ENCODE data around the gene RFTN1.

RFTN1 gene

DNA sequence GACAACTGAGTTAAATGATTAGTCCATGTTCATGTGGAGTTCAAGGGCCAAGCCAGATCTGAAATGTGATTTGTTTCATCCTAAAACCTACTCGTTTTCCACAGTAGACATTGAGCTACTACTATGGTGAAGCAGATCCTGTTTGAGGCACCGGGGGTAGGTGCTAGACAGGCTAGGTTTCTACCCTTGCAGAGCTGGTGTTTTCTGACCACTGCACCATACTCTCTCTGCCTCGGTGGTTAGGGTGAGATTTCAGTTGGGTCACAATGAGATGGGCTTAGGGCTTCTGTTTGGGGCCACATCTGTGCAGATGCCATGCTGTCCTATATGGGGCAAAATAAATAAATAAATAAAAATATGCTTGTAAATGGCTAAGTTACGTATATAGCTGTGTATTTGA, 149.2 kb downstream of the RFTN1 start:
- Histone ChIP-seq H3K14ac (ENCODE audit: low read length) (no peak overlapping the region), H3K36me3 (replicated peaks in 1 of 2; ENCODE audit: control insufficient read depth in 2 of 2, insufficient read depth in 2 of 2, low read length in 2 of 2) (no peaks in the 10 kb centered on the region), H3K23ac (ENCODE audit: low read depth, low read length, poor library complexity) (no peak overlapping the region), H4K8ac (ENCODE audit: low read depth, low read length) (no peak overlapping the region), H2BK12ac (ENCODE audit: low read length) (no peak overlapping the region), H3K4me3 (ENCODE audit: low read length in 2 of 2) (no peak overlapping the region), H2AFZ (ENCODE audit: low read length) (no peak overlapping the region), H3K4me2 (ENCODE audit: insufficient read depth, low read length, poor library complexity, severe bottlenecking) (no peak overlapping the region), H2AK5ac (ENCODE audit: low read depth, low read length) (no peak overlapping the region), H2BK120ac (ENCODE audit: low read depth, low read length) (no peak overlapping the region), H3K27me3 (ENCODE audit: control insufficient read depth in 3 of 3, insufficient read depth in 3 of 3, low read depth in 1 of 3, low read length in 3 of 3) (no peaks in the 10 kb centered on the region), H3K79me1 (ENCODE audit: low read depth, low read length) (no peaks in the 10 kb centered on the region), H3K18ac (ENCODE audit: low read length) (no peak overlapping the region), H3K4me1 (ENCODE audit: control insufficient read depth in 2 of 2, insufficient read depth in 1 of 2, low read depth in 1 of 2, low read length in 2 of 2) (peaks cover 0 to 2% of the 10 kb centered on the region in 2 donors), H3K9ac (ENCODE audit: low read depth, low read length, poor library complexity) (no peak overlapping the region), H2BK5ac (ENCODE audit: low read length) (no peak overlapping the region), H3K27ac (replicated peaks; ENCODE audit: low read length) (no peak overlapping the region), H3K4ac (ENCODE audit: low read length) (no peak overlapping the region), H3K9me3 (replicated peaks in 1 of 2; ENCODE audit: control insufficient read depth in 2 of 2, insufficient read depth in 1 of 2, low read depth in 1 of 2, low read length in 2 of 2) (no peaks in the 10 kb centered on the region), H2BK15ac (ENCODE audit: low read length) (no peak overlapping the region), H4K91ac (ENCODE audit: low read depth, low read length, poor library complexity) (no peak overlapping the region)
- WGBS, 2 donors (ENCODE audit: extremely low coverage in 2 of 2, insufficient read length in 2 of 2, insufficient replicate concordance in 1 of 2): no CpG with 5 or more reads among the region's 4 CpGs
- no peak for DNase-seq (ENCODE audit: low spot score)

DNA sequence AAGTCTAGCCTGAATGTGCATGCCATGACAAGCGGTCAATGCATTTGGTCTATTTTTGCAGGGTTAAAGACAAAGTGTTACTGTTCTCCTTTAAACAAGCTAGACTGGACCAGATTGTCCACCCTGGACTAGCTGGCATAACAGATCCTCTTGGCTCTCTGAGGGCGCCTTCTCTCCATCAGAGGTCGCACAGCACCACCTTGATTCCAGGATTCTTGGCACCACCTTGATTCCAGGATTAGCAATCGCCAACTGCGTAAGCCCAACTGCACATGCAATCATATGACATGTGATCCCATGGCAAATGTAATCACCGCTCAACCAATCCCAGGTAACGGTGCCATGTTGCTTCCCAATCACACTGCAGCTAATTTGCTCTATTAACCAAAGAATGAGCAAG, 149.9 kb downstream of the RFTN1 start:
- Histone ChIP-seq H3K27ac (replicated peaks; ENCODE audit: low read length) (no peak overlapping the region), H3K9ac (ENCODE audit: low read depth, low read length, poor library complexity) (no peak overlapping the region), H3K14ac (ENCODE audit: low read length) (no peak overlapping the region), H4K91ac (ENCODE audit: low read depth, low read length, poor library complexity) (no peak overlapping the region), H3K79me1 (ENCODE audit: low read depth, low read length) (no peaks in the 10 kb centered on the region), H3K27me3 (ENCODE audit: control insufficient read depth in 3 of 3, insufficient read depth in 3 of 3, low read depth in 1 of 3, low read length in 3 of 3) (no peaks in the 10 kb centered on the region), H3K18ac (ENCODE audit: low read length) (no peak overlapping the region), H3K23ac (ENCODE audit: low read depth, low read length, poor library complexity) (no peak overlapping the region), H2AK5ac (ENCODE audit: low read depth, low read length) (no peak overlapping the region), H2BK12ac (ENCODE audit: low read length) (no peak overlapping the region), H3K4ac (ENCODE audit: low read length) (no peak overlapping the region), H3K4me2 (ENCODE audit: insufficient read depth, low read length, poor library complexity, severe bottlenecking) (no peak overlapping the region), H2BK15ac (ENCODE audit: low read length) (no peak overlapping the region), H2BK5ac (ENCODE audit: low read length) (no peak overlapping the region), H2AFZ (ENCODE audit: low read length) (no peak overlapping the region), H3K4me3 (ENCODE audit: low read length in 2 of 2) (peak overlapping the region in 1 of 2 donors; percentile 24), H4K8ac (ENCODE audit: low read depth, low read length) (no peak overlapping the region), H3K9me3 (replicated peaks in 1 of 2; ENCODE audit: control insufficient read depth in 2 of 2, insufficient read depth in 1 of 2, low read depth in 1 of 2, low read length in 2 of 2) (no peaks in the 10 kb centered on the region), H2BK120ac (ENCODE audit: low read depth, low read length) (no peak overlapping the region), H3K36me3 (replicated peaks in 1 of 2; ENCODE audit: control insufficient read depth in 2 of 2, insufficient read depth in 2 of 2, low read length in 2 of 2) (no peaks in the 10 kb centered on the region), H3K4me1 (ENCODE audit: control insufficient read depth in 2 of 2, insufficient read depth in 1 of 2, low read depth in 1 of 2, low read length in 2 of 2) (no peaks in the 10 kb centered on the region)
- DNase-seq (ENCODE audit: low spot score): no peak
- WGBS, 2 donors (ENCODE audit: extremely low coverage in 2 of 2, insufficient read length in 2 of 2, insufficient replicate concordance in 1 of 2): no CpG with 5 or more reads among the region's 7 CpGs

DNA sequence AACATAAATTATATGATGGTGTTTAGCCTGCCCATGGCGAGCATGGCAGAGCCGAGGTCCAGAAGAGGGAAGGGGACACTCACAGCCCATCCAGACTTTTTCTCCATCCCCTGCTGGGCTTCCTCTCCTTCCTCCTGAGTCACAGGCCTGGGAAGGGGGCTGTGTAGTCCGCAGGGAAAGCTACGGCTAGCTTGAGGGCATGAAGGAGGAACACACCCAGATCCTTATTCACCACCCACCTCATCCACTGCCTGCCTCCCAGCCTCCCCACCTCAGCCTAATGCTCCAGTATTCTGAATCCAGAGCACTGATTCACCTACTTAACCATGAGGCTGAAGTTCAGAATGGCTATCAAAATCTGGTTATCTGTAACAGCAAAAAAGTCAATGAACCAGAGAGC, 150.7 kb downstream of the RFTN1 start:
- Histone ChIP-seq H3K4me1 (ENCODE audit: control insufficient read depth in 2 of 2, insufficient read depth in 1 of 2, low read depth in 1 of 2, low read length in 2 of 2) (no peaks in the 10 kb centered on the region), H3K79me1 (ENCODE audit: low read depth, low read length) (no peaks in the 10 kb centered on the region), H3K9ac (ENCODE audit: low read depth, low read length, poor library complexity) (no peak overlapping the region), H2BK15ac (ENCODE audit: low read length) (no peak overlapping the region), H4K91ac (ENCODE audit: low read depth, low read length, poor library complexity) (no peak overlapping the region), H3K27ac (replicated peaks; ENCODE audit: low read length) (no peak overlapping the region), H2AFZ (ENCODE audit: low read length) (no peak overlapping the region), H3K4ac (ENCODE audit: low read length) (no peak overlapping the region), H4K8ac (ENCODE audit: low read depth, low read length) (no peak overlapping the region), H2AK5ac (ENCODE audit: low read depth, low read length) (no peak overlapping the region), H3K4me2 (ENCODE audit: insufficient read depth, low read length, poor library complexity, severe bottlenecking) (no peak overlapping the region), H3K18ac (ENCODE audit: low read length) (no peak overlapping the region), H3K9me3 (replicated peaks in 1 of 2; ENCODE audit: control insufficient read depth in 2 of 2, insufficient read depth in 1 of 2, low read depth in 1 of 2, low read length in 2 of 2) (no peaks in the 10 kb centered on the region), H3K4me3 (ENCODE audit: low read length in 2 of 2) (no peak overlapping the region), H3K27me3 (ENCODE audit: control insufficient read depth in 3 of 3, insufficient read depth in 3 of 3, low read depth in 1 of 3, low read length in 3 of 3) (no peaks in the 10 kb centered on the region), H3K36me3 (replicated peaks in 1 of 2; ENCODE audit: control insufficient read depth in 2 of 2, insufficient read depth in 2 of 2, low read length in 2 of 2) (no peaks in the 10 kb centered on the region), H2BK12ac (ENCODE audit: low read length) (no peak overlapping the region), H3K23ac (ENCODE audit: low read depth, low read length, poor library complexity) (no peak overlapping the region), H2BK5ac (ENCODE audit: low read length) (no peak overlapping the region), H2BK120ac (ENCODE audit: low read depth, low read length) (no peak overlapping the region), H3K14ac (ENCODE audit: low read length) (no peak overlapping the region)
- WGBS, 2 donors (ENCODE audit: extremely low coverage in 2 of 2, insufficient read length in 2 of 2, insufficient replicate concordance in 1 of 2): no CpG with 5 or more reads among the region's 4 CpGs
- no peak for DNase-seq (ENCODE audit: low spot score)

DNA sequence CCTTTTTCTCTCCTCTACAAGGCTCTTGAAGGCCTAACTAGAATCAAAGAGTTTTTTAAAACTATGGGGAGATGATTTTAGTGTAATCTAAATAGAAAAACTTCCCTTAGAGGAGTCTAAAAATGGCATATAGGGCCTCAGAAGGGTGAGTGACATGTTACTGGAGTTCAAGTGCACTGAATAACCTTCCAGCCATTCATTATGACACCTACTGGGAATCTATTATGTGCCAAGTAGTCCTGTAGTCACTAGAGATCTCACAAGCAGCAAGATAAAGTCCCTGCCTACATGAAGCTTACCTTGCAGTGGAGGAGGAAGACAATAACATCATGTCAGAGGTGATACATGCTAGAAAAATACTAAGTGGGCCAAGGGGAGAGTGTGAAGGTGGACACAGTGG, 152.4 kb downstream of the RFTN1 start:
- Histone ChIP-seq H3K23ac (ENCODE audit: low read depth, low read length, poor library complexity) (no peak overlapping the region), H3K9ac (ENCODE audit: low read depth, low read length, poor library complexity) (no peak overlapping the region), H3K27ac (replicated peaks; ENCODE audit: low read length) (no peak overlapping the region)

More for the DNA sequence above, 152.4 kb downstream of the RFTN1 start:
- no peaks in the 10 kb centered on the region for H3K9me3 ChIP-seq (replicated peaks in 1 of 2; ENCODE audit: control insufficient read depth in 2 of 2, insufficient read depth in 1 of 2, low read depth in 1 of 2, low read length in 2 of 2)
- no peak overlapping the region for H2BK5ac ChIP-seq (ENCODE audit: low read length)
- no peaks in the 10 kb centered on the region for H3K36me3 ChIP-seq (replicated peaks in 1 of 2; ENCODE audit: control insufficient read depth in 2 of 2, insufficient read depth in 2 of 2, low read length in 2 of 2)
- H3K4me2 ChIP-seq (ENCODE audit: insufficient read depth, low read length, poor library complexity, severe bottlenecking): no peak overlapping the region
- H4K8ac ChIP-seq (ENCODE audit: low read depth, low read length): no peak overlapping the region
- H3K18ac ChIP-seq (ENCODE audit: low read length): no peak overlapping the region
- H2BK120ac ChIP-seq (ENCODE audit: low read depth, low read length): no peak overlapping the region
- no peak overlapping the region for H2BK15ac ChIP-seq (ENCODE audit: low read length)
- no peak overlapping the region for H3K14ac ChIP-seq (ENCODE audit: low read length)
- no peaks in the 10 kb centered on the region for H3K79me1 ChIP-seq (ENCODE audit: low read depth, low read length)
- DNase-seq (ENCODE audit: low spot score): no peak
- no peak overlapping the region for H4K91ac ChIP-seq (ENCODE audit: low read depth, low read length, poor library complexity)
- no peak overlapping the region for H3K4me3 ChIP-seq (ENCODE audit: low read length in 2 of 2)
- no peaks in the 10 kb centered on the region for H3K27me3 ChIP-seq (ENCODE audit: control insufficient read depth in 3 of 3, insufficient read depth in 3 of 3, low read depth in 1 of 3, low read length in 3 of 3)
- no peak overlapping the region for H2AK5ac ChIP-seq (ENCODE audit: low read depth, low read length)
- H2BK12ac ChIP-seq (ENCODE audit: low read length): no peak overlapping the region
- H2AFZ ChIP-seq (ENCODE audit: low read length): no peak overlapping the region
- H3K4me1 ChIP-seq (ENCODE audit: control insufficient read depth in 2 of 2, insufficient read depth in 1 of 2, low read depth in 1 of 2, low read length in 2 of 2): peaks cover 1 to 4% of the 10 kb centered on the region in 2 donors
- H3K4ac ChIP-seq (ENCODE audit: low read length): no peak overlapping the region

All from neuronal stem cell (in vitro differentiated cells).